ENCODE results near the gene PYGL. TPM values are rescaled to one million over a fixed set of nuclear protein-coding genes. Genes with fewer than 3 reads are reported as not detected.

Gene PYGL
- total and polyA plus RNA-seq, 8 donors, result 6.7 to 35.6 (median 17.9) TPM

- Histone ChIP-seq H3K27me3 (no peaks in the 10 kb centered on the region), H3K4me1 (no peaks in the 10 kb centered on the region), H3K27ac (no peak overlapping the region), H3K36me3 (no peaks in the 10 kb centered on the region), H3K4me3 (no peak overlapping the region), H3K9me3 (no peaks in the 10 kb centered on the region)
- WGBS, 5 donors, result 58 to 76% (median 67%) methylated on average over 2 of the region's 2 CpGs
- DNase-seq, result no peak
- TF ChIP-seq POLR2AphosphoS5 (IDR thresholded peaks at IDR 0.05), result no peak
- TF ChIP-seq EP300 (IDR thresholded peaks at IDR 0.05), result no peak
- TF ChIP-seq POLR2A (IDR thresholded peaks at IDR 0.05), result no peak
- no peak for TF ChIP-seq CTCF (IDR thresholded peaks at IDR 0.05)
- intact Hi-C loops (cut with DNase I; ENCODE audit: low total_unique reads), result no loop called here
Observed at GRCh38 chr14:50984036-50984710, 39.9 kb upstream of the PYGL start.

- no peak for DNase-seq
- WGBS, 5 donors, result 58 to 68% (median 64%) methylated on average over 5 of the region's 5 CpGs
- Histone ChIP-seq H3K27me3 (no peaks in the 10 kb centered on the region), H3K4me3 (no peak overlapping the region), H3K4me1 (no peaks in the 10 kb centered on the region), H3K36me3 (no peaks in the 10 kb centered on the region), H3K27ac (no peak overlapping the region), H3K9me3 (no peaks in the 10 kb centered on the region)
- no peak for TF ChIP-seq POLR2A (IDR thresholded peaks at IDR 0.05)
- no peak for TF ChIP-seq POLR2AphosphoS5 (IDR thresholded peaks at IDR 0.05)
- TF ChIP-seq CTCF (IDR thresholded peaks at IDR 0.05), result no peak
- TF ChIP-seq EP300 (IDR thresholded peaks at IDR 0.05), result no peak
- intact Hi-C loops (cut with DNase I; ENCODE audit: low total_unique reads), result no loop called here
Observed at GRCh38 chr14:50979941-50980850, 35.9 kb upstream of the PYGL start.

- intact Hi-C loops (cut with DNase I; ENCODE audit: low total_unique reads), result no loop called here
- H3K27ac ChIP-seq, result no peak overlapping the region
- TF ChIP-seq EP300 (IDR thresholded peaks at IDR 0.05) (no peak), POLR2A (IDR thresholded peaks at IDR 0.05) (no peak), CTCF (IDR thresholded peaks at IDR 0.05) (no peak), POLR2AphosphoS5 (IDR thresholded peaks at IDR 0.05) (no peak)
- H3K9me3 ChIP-seq, result no peaks in the 10 kb centered on the region
- no peak overlapping the region for H3K4me3 ChIP-seq
- WGBS, 5 donors, result 87 to 91% (median 87%) methylated on average over 4 of the region's 4 CpGs
- no peak for DNase-seq
- no peaks in the 10 kb centered on the region for H3K27me3 ChIP-seq
- no peaks in the 10 kb centered on the region for H3K4me1 ChIP-seq
- no peaks in the 10 kb centered on the region for H3K36me3 ChIP-seq
Observed at GRCh38 chr14:50978888-50979287, 34.6 kb upstream of the PYGL start.

GRCh38 chr14:50978529-50978871, 34.2 kb upstream of the PYGL start:
- Histone ChIP-seq H3K4me1 (no peaks in the 10 kb centered on the region), H3K27me3 (no peaks in the 10 kb centered on the region)
- intact Hi-C loops (cut with DNase I; ENCODE audit: low total_unique reads), result no loop called here

More at GRCh38 chr14:50978529-50978871, 34.2 kb upstream of the PYGL start:
- Histone ChIP-seq H3K9me3 (no peaks in the 10 kb centered on the region), H3K27ac (no peak overlapping the region), H3K36me3 (no peaks in the 10 kb centered on the region), H3K4me3 (no peak overlapping the region)
- 73 to 95% (median 88%) methylated on average over 3 of the region's 3 CpGs for WGBS, 5 donors
- no peak for TF ChIP-seq POLR2A (IDR thresholded peaks at IDR 0.05)
- no peak for TF ChIP-seq CTCF (IDR thresholded peaks at IDR 0.05)
- no peak for TF ChIP-seq EP300 (IDR thresholded peaks at IDR 0.05)
- TF ChIP-seq POLR2AphosphoS5 (IDR thresholded peaks at IDR 0.05), result no peak
- no peak for DNase-seq
